HG03175 (cell line): ENCODE data around the gene ALG3.
"Not testable (repeated sequence)": the region's sequence is repeated elsewhere in the genome, so short reads cannot be mapped to it uniquely, and the experiment has no call there.

Experiments used
- ATAC-seq: cut with Tn5 transposase; IDR thresholded peaks from one replicate; pipeline ENCODE4 v1.9.1; 2021; ENCODE audit warnings: mild to moderate bottlenecking, moderate library complexity; ENCODE audit not compliant: unreplicated experiment

ALG3 gene

GRCh38 chr3:184248454-184249411 is at the start of gene ALG3:
TSS of gene ALG3 (minus strand) at chr3:184248962. CDS start at chr3:184248940, 22 bp downstream.
- ATAC-seq = peak; percentile 57

GRCh38 chr3:184296616-184297015 is 47.9 kb upstream of the ALG3 start:
- no peak for ATAC-seq

GRCh38 chr3:184295771-184296170 is 47.0 kb upstream of the ALG3 start:
- ATAC-seq = no peak

- no peak for ATAC-seq
These were observed 43.1 kb upstream of the ALG3 start for GRCh38 chr3:184291738-184292445.

GRCh38 chr3:184291044-184291737 is 42.4 kb upstream of the ALG3 start:
- ATAC-seq = no peak

GRCh38 chr3:184290331-184290730 is 41.6 kb upstream of the ALG3 start:
- no peak for ATAC-seq

- ATAC-seq = no peak
These were observed 40.7 kb upstream of the ALG3 start for GRCh38 chr3:184289426-184289938.

GRCh38 chr3:184284696-184285095 is 35.9 kb upstream of the ALG3 start:
- ATAC-seq = no peak

- no peak for ATAC-seq
These were observed 34.9 kb upstream of the ALG3 start for GRCh38 chr3:184283681-184284080.

GRCh38 chr3:184282941-184283340 is 34.2 kb upstream of the ALG3 start:
- ATAC-seq = no peak

- ATAC-seq = no peak
These were observed 28.6 kb upstream of the ALG3 start for GRCh38 chr3:184277366-184277765.

- no peak for ATAC-seq
These were observed 27.5 kb upstream of the ALG3 start, which contains the start of gene ECE2 for GRCh38 chr3:184275961-184276910. TSS of gene ECE2 (plus strand) at chr3:184276022. CDS start at chr3:184276154, 132 bp downstream.

GRCh38 chr3:184275381-184275701 is 26.6 kb upstream of the ALG3 start:
- no peak for ATAC-seq

- ATAC-seq = no peak
These were observed 23.5 kb upstream of the ALG3 start for GRCh38 chr3:184272269-184272668.

- ATAC-seq = not testable (repeated sequence)
These were observed 18.5 kb upstream of the ALG3 start for GRCh38 chr3:184267249-184267648.

GRCh38 chr3:184262764-184263179 is 14.0 kb upstream of the ALG3 start:
- no peak for ATAC-seq

- no peak for ATAC-seq
These were observed 13.3 kb upstream of the ALG3 start for GRCh38 chr3:184261854-184262763.

GRCh38 chr3:184261270-184261853 is 12.6 kb upstream of the ALG3 start, which contains the start of gene CAMK2N2:
TSS of gene CAMK2N2 (minus strand) at chr3:184261553. CDS start at chr3:184261285, 268 bp downstream.
- peak; percentile 40 for ATAC-seq
